ENCODE results near the gene TPK1.
"Not testable (repeated sequence)": the region's sequence is repeated elsewhere in the genome, so short reads cannot be mapped to it uniquely, and the experiment has no call there.

Gene TPK1

GRCh38 chr7:144579687-144580086 is 256.2 kb downstream of the TPK1 start:
- TF ChIP-seq CTCF (IDR thresholded peaks at IDR 0.05; ENCODE audit: insufficient read depth, low read length, missing control alignments): no peak
- POLR2A ChIA-PET: no interaction called here
- no peak overlapping the region for H3K4me3 ChIP-seq (ENCODE audit: low read depth, low read length)
- DNase-seq (ENCODE audit: low read depth, low spot score): no peak
- CTCF ChIA-PET: no interaction called here

GRCh38 chr7:144575456-144575855 is 260.4 kb downstream of the TPK1 start:
- ChIA-PET CTCF (no interaction called here), POLR2A (no interaction called here)
- no peak overlapping the region for H3K4me3 ChIP-seq (ENCODE audit: low read depth, low read length)
- TF ChIP-seq CTCF (IDR thresholded peaks at IDR 0.05; ENCODE audit: insufficient read depth, low read length, missing control alignments): no peak
- DNase-seq (ENCODE audit: low read depth, low spot score): no peak

- CTCF ChIA-PET; DNase-seq (ENCODE audit: low read depth, low spot score); H3K4me3 ChIP-seq (ENCODE audit: low read depth, low read length); POLR2A ChIA-PET: not testable (repeated sequence)
Measured at GRCh38 chr7:144574753-144575152, 261.1 kb downstream of the TPK1 start.

- ChIA-PET POLR2A (no interaction called here), CTCF (no interaction called here)
- TF ChIP-seq CTCF (IDR thresholded peaks at IDR 0.05; ENCODE audit: insufficient read depth, low read length, missing control alignments): no peak
- H3K4me3 ChIP-seq (ENCODE audit: low read depth, low read length): no peak overlapping the region
- no peak for DNase-seq (ENCODE audit: low read depth, low spot score)
Measured at GRCh38 chr7:144568233-144568632, 267.6 kb downstream of the TPK1 start.

GRCh38 chr7:144565586-144565985 is 270.3 kb downstream of the TPK1 start:
- H3K4me3 ChIP-seq (ENCODE audit: low read depth, low read length): no peak overlapping the region
- ChIA-PET POLR2A (no interaction called here), CTCF (no interaction called here)
- TF ChIP-seq CTCF (IDR thresholded peaks at IDR 0.05; ENCODE audit: insufficient read depth, low read length, missing control alignments): no peak
- no peak for DNase-seq (ENCODE audit: low read depth, low spot score)

- TF ChIP-seq CTCF (IDR thresholded peaks at IDR 0.05; ENCODE audit: insufficient read depth, low read length, missing control alignments): no peak
- POLR2A ChIA-PET: no interaction called here
- CTCF ChIA-PET: no interaction called here
- DNase-seq (ENCODE audit: low read depth, low spot score): no peak
- H3K4me3 ChIP-seq (ENCODE audit: low read depth, low read length): no peak overlapping the region
Measured at GRCh38 chr7:144549861-144550260, 286.0 kb downstream of the TPK1 start.

GRCh38 chr7:144548556-144548955 is 287.3 kb downstream of the TPK1 start:
- DNase-seq (ENCODE audit: low read depth, low spot score): no peak
- ChIA-PET POLR2A (no interaction called here), CTCF (no interaction called here)
- no peak overlapping the region for H3K4me3 ChIP-seq (ENCODE audit: low read depth, low read length)
- no peak for TF ChIP-seq CTCF (IDR thresholded peaks at IDR 0.05; ENCODE audit: insufficient read depth, low read length, missing control alignments)
